Thyroid gland (tissue), 4 donors: ENCODE measurements around the gene CPLX3. TPM values are rescaled to one million over a fixed set of nuclear protein-coding genes. Genes with fewer than 3 reads are reported as not detected.

Experiments
- DNase-seq, 2 donors: peaks; one replicate each; pipeline ENCODE4 v3.0.0-alpha.2; 2019
- H3K27ac ChIP-seq, 3 donors: fragments of 200-600 bp; sonication (generic); 1 replicate in 2 of 3; 2 replicates in 1 of 3; pipeline ENCODE4 v1.5.1; 2016 to 2019; ENCODE audit warnings: mild to moderate bottlenecking in 1 of 3, moderate library complexity in 1 of 3
- H3K27me3 ChIP-seq: fragments of 200-600 bp; sonication (generic); one replicate; pipeline ENCODE4 v1.5.1; 2019
- H3K36me3 ChIP-seq, 2 donors: fragments of 200-600 bp; sonication (generic); one replicate each; pipeline ENCODE4 v1.5.1; 2016 to 2019
- H3K4me1 ChIP-seq, 2 donors: fragments of 200-600 bp; sonication (generic); one replicate each; pipeline ENCODE4 v1.5.1; 2017 to 2019
- H3K4me3 ChIP-seq, 3 donors: fragments of 200-600 bp; sonication (generic); replicated peaks in 1 of 3; 1 replicate in 2 of 3; 2 replicates in 1 of 3; pipeline ENCODE4 v1.5.1; 2016; ENCODE audit warnings: mild to moderate bottlenecking in 1 of 3
- H3K9me3 ChIP-seq: fragments of 200-600 bp; sonication (generic); one replicate; pipeline ENCODE4 v1.5.1; 2017
- CTCF ChIP-seq, 6 experiments: fragments of 200-600 bp in 3 of 6; fragments of 450-650 bp in 3 of 6; sonication (generic) in 3 of 6; IDR thresholded peaks; one replicate each; pipeline ENCODE4 v1.5.1; 2016 to 2019; ENCODE audit warnings: antibody characterized with exemption in 6 of 6, mild to moderate bottlenecking in 2 of 6, inconsistent platforms in 1 of 6, moderate library complexity in 1 of 6
- POLR2A ChIP-seq, 2 donors: fragments of 450-650 bp; IDR thresholded peaks; one replicate each; pipeline ENCODE4 v1.6.1; 2017; ENCODE audit warnings: antibody characterized with exemption in 2 of 2, mild to moderate bottlenecking in 2 of 2, moderate library complexity in 1 of 2
- WGBS, 2 donors: methylation state at CpG; one replicate each; pipeline ENCODE4 v1.1.5; 2017; 5-methylcytosine and 5-hydroxymethylcytosine counted together
- intact Hi-C: fragments of 100-400 bp; cut with DNase I; formaldehyde crosslinking; loops from one replicate; pipeline ENCODE4 v1.15.1; 2023
- total RNA-seq, 4 donors: library from RNA; depleted of rRNA; stranded (reverse); fragments of >200 nt; gene quantifications; one replicate each; pipeline ENCODE4 v1.2.3, GENCODE V29; 2016

Gene CPLX3
- total RNA-seq, 4 donors from 2014 or later: not detected

- Histone ChIP-seq H3K9me3 (no peaks in the 10 kb centered on the region), H3K27me3 (no peaks in the 10 kb centered on the region), H3K4me1 (peaks cover 12 to 23% of the 10 kb centered on the region in 2 donors), H3K27ac (no peak overlapping the region), H3K36me3 (peaks cover 0 to 8% of the 10 kb centered on the region in 2 donors), H3K4me3 (no peak overlapping the region)
- no peak for TF ChIP-seq POLR2A (IDR thresholded peaks at IDR 0.05)
- no peak for TF ChIP-seq CTCF (IDR thresholded peaks at IDR 0.05)
- DNase-seq: no peak
- intact Hi-C loops: no loop called here
- WGBS, 2 donors: 89 to 93% methylated on average over 14 of the region's 14 CpGs
These were observed 30.3 kb upstream of the CPLX3 start for GRCh38 chr15:74795966-74796625.

GRCh38 chr15:74798388-74799254 is 27.8 kb upstream of the CPLX3 start:
- 85 to 90% methylated on average over 21 to 23 of the region's 25 CpGs for WGBS, 2 donors
- H3K27me3 ChIP-seq: no peaks in the 10 kb centered on the region
- TF ChIP-seq CTCF (IDR thresholded peaks at IDR 0.05) (no peak), POLR2A (IDR thresholded peaks at IDR 0.05) (no peak)
- H3K36me3 ChIP-seq: peaks cover 13 to 19% of the 10 kb centered on the region in 2 donors
- intact Hi-C loops: no loop called here
- no peaks in the 10 kb centered on the region for H3K9me3 ChIP-seq
- H3K4me3 ChIP-seq: no peak overlapping the region
- no peaks in the 10 kb centered on the region for H3K4me1 ChIP-seq
- H3K27ac ChIP-seq: no peak overlapping the region
- no peak for DNase-seq

GRCh38 chr15:74799255-74799855 is 27.1 kb upstream of the CPLX3 start:
- TF ChIP-seq POLR2A (IDR thresholded peaks at IDR 0.05) (no peak), CTCF (IDR thresholded peaks at IDR 0.05) (no peak)
- intact Hi-C loops: no loop called here
- DNase-seq: no peak
- Histone ChIP-seq H3K4me1 (no peaks in the 10 kb centered on the region), H3K9me3 (no peaks in the 10 kb centered on the region), H3K27me3 (no peaks in the 10 kb centered on the region), H3K27ac (no peak overlapping the region), H3K4me3 (no peak overlapping the region), H3K36me3 (peaks cover 13 to 19% of the 10 kb centered on the region in 2 donors)
- 86 to 91% methylated on average over 15 to 16 of the region's 16 CpGs for WGBS, 2 donors

- Histone ChIP-seq H3K4me1 (no peaks in the 10 kb centered on the region), H3K36me3 (peaks cover 13 to 19% of the 10 kb centered on the region in 2 donors), H3K27me3 (no peaks in the 10 kb centered on the region), H3K9me3 (no peaks in the 10 kb centered on the region), H3K27ac (no peak overlapping the region), H3K4me3 (no peak overlapping the region)
- TF ChIP-seq POLR2A (IDR thresholded peaks at IDR 0.05): no peak
- peak; percentile 85 to 95 (median 89) for TF ChIP-seq CTCF (IDR thresholded peaks at IDR 0.05)
- peak; percentile 60 to 65 for DNase-seq
- intact Hi-C loops: no loop called here
- WGBS, 2 donors: 58% methylated on average over 14 to 18 of the region's 18 CpGs
These were observed 26.4 kb upstream of the CPLX3 start for GRCh38 chr15:74799856-74800558.
